Fibroblast of pulmonary artery (primary cell): ENCODE measurements around the gene CLDN16.

Experiments used
- DNase-seq: peaks from one replicate; pipeline ENCODE4 v3.0.0-alpha.2; 2010; ENCODE audit warnings: low read depth
- H3K4me3 ChIP-seq: replicated peaks from 2 replicates; pipeline ENCODE4 v1.5.1; 2011; ENCODE audit warnings: low read depth, mild to moderate bottlenecking, control low read depth, low read length, moderate library complexity
- CTCF ChIP-seq: IDR thresholded peaks from 2 replicates; pipeline ENCODE4 v1.5.1; 2011; ENCODE audit warnings: mild to moderate bottlenecking, control low read depth, low read length, inconsistent platforms; ENCODE audit errors: missing control alignments

The CLDN16 gene

GRCh38 chr3:190346541-190346940 lies 41.4 kb upstream of the CLDN16 start:
- H3K4me3 ChIP-seq, result no peak overlapping the region
- no peak for TF ChIP-seq CTCF
- DNase-seq, result no peak

- no peak for DNase-seq
- no peak for TF ChIP-seq CTCF
- H3K4me3 ChIP-seq, result no peak overlapping the region
These were observed 35.0 kb upstream of the CLDN16 start for GRCh38 chr3:190352861-190353457.

GRCh38 chr3:190356246-190356645 lies 31.7 kb upstream of the CLDN16 start:
- H3K4me3 ChIP-seq, result no peak overlapping the region
- no peak for DNase-seq
- TF ChIP-seq CTCF, result no peak

GRCh38 chr3:190357468-190357867 lies 30.5 kb upstream of the CLDN16 start:
- no peak for DNase-seq
- no peak overlapping the region for H3K4me3 ChIP-seq
- TF ChIP-seq CTCF, result no peak

- TF ChIP-seq CTCF, result no peak
- no peak for DNase-seq
- H3K4me3 ChIP-seq, result no peak overlapping the region
These were observed 28.1 kb upstream of the CLDN16 start for GRCh38 chr3:190359813-190360212.

GRCh38 chr3:190360228-190360627 lies 27.7 kb upstream of the CLDN16 start:
- DNase-seq, result no peak
- no peak overlapping the region for H3K4me3 ChIP-seq
- TF ChIP-seq CTCF, result no peak

GRCh38 chr3:190361791-190362190 lies 26.2 kb upstream of the CLDN16 start:
- DNase-seq, result no peak
- H3K4me3 ChIP-seq, result no peak overlapping the region
- TF ChIP-seq CTCF, result no peak
